ENCODE data around the gene IPPK. TPM values are rescaled to one million over a fixed set of nuclear protein-coding genes. Genes with fewer than 3 reads are reported as not detected.

IPPK gene
- total RNA-seq, 3 donors from 2014 or later, result 6.8 to 9.0 (median 7.7) TPM

DNA sequence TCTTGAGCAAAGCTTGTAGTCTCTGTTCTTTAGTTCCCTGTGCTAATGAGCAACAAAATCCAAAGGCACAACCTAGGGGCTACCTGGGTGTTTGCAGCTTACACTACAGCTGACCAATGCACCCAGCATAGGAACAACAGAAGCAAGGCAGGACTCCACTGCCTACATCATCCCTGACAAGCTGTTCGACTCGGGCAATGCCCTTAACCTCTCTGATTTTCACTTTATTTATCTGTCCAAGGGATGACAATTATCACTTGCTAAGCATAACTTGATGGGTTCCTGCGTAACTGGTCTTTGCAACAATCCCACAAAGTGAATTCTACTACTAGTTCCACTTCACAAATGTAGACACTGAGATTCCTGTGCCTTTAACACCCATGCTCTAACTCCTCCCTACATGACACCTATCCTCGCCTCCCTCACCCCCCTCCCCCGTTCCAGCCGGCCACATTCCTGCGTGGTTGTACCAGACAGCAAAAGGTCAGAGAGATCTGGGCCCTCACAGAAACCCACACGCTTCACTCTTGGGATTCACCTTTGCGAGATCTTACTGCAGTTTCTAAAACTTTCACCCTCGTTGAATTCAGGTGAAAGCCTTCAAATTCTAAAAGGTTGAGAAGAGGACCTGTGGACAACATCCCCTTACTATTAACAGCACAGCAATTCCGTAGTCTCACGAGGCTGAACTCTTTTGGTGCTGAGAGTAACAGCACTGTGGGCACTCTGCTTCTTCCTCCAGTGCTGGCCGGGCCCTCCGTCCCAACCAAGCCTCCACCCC lies 995 bp downstream of the IPPK start:
- peak; percentile 37 for ATAC-seq
- Histone ChIP-seq H3K9me3 (no peaks in the 10 kb centered on the region), H3K4me3 (peak overlapping the region; percentile 73), H3K36me3 (ENCODE audit: low read depth) (no peaks in the 10 kb centered on the region), H3K4me1 (ENCODE audit: low read depth) (peaks cover 18% of the 10 kb centered on the region)
- DNase-seq, result peak in 2 of 3 donors; percentile 40 to 54
- intact Hi-C loops (cut with DNase I, micrococcal nuclease), result no loop called here
- TF ChIP-seq CTCF (IDR thresholded peaks at IDR 0.05), result no peak

DNA sequence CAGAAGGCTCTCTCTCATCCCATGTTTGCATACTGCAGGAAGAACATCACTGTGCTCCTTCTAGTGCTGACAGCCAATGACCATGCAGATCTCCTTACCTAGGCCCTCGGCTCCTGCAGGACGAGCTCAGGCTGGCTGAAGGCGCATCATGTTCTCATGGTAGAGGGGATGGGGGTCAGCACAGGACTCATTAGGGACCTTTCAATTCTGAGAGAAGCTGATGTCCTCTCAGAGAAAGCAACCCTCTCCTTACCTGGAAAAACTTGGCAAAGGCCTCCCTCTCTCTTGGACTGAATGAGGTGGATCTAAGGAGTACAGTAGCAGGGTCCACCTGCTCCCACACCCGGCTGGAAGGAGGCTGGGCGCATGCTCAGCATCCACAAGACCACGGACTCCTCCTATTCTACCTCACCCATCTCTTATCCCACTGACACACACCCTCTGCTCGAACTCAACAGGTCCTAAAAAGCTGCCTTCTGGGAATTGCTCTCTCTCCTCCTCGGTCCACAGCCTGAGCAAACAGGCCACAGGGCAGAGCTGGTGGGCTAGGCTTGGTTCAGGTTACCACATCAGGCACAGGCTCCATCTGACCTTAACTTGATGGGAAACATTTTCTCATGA lies 2.9 kb downstream of the IPPK start:
- DNase-seq (no peak), ATAC-seq (no peak)
- Histone ChIP-seq H3K4me3 (no peak overlapping the region), H3K9me3 (no peaks in the 10 kb centered on the region), H3K36me3 (ENCODE audit: low read depth) (no peaks in the 10 kb centered on the region), H3K4me1 (ENCODE audit: low read depth) (peaks cover 18% of the 10 kb centered on the region)
- TF ChIP-seq CTCF (IDR thresholded peaks at IDR 0.05), result no peak
- intact Hi-C loops (cut with DNase I, micrococcal nuclease), result no loop called here

GRCh38 chr9:92666236-92666635 lies 3.7 kb downstream of the IPPK start:
- no peak for DNase-seq
- Histone ChIP-seq H3K36me3 (ENCODE audit: low read depth) (no peaks in the 10 kb centered on the region), H3K4me1 (ENCODE audit: low read depth) (peaks cover 14% of the 10 kb centered on the region), H3K4me3 (no peak overlapping the region), H3K9me3 (no peaks in the 10 kb centered on the region)
- intact Hi-C loops (cut with DNase I, micrococcal nuclease), result no loop called here
- no peak for ATAC-seq
- no peak for TF ChIP-seq CTCF (IDR thresholded peaks at IDR 0.05)

DNA sequence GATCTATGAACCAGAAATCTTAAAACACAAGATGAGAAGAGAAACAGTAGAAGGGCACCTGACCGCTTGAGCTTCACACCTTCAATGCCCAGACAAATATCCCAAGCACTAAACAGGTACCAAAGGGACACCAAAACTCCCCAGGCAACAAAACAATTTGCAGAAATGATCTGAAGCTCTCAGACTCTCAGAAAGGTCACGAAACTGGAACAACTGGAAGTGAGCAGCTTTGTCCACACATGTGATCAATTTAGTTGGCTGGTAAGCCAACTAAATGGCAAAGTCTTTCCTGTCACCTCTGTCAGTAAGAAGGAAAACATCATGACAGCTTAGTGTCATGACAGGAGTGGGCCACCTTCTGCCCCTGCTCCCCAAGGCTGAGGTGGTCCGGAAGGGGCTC lies 4.1 kb downstream of the IPPK start:
- Histone ChIP-seq H3K9me3 (no peaks in the 10 kb centered on the region), H3K4me3 (no peak overlapping the region), H3K36me3 (ENCODE audit: low read depth) (no peaks in the 10 kb centered on the region), H3K4me1 (ENCODE audit: low read depth) (peaks cover 10% of the 10 kb centered on the region)
- intact Hi-C loops (cut with DNase I, micrococcal nuclease), result no loop called here
- TF ChIP-seq CTCF (IDR thresholded peaks at IDR 0.05), result no peak
- DNase-seq, result no peak
- no peak for ATAC-seq

DNA sequence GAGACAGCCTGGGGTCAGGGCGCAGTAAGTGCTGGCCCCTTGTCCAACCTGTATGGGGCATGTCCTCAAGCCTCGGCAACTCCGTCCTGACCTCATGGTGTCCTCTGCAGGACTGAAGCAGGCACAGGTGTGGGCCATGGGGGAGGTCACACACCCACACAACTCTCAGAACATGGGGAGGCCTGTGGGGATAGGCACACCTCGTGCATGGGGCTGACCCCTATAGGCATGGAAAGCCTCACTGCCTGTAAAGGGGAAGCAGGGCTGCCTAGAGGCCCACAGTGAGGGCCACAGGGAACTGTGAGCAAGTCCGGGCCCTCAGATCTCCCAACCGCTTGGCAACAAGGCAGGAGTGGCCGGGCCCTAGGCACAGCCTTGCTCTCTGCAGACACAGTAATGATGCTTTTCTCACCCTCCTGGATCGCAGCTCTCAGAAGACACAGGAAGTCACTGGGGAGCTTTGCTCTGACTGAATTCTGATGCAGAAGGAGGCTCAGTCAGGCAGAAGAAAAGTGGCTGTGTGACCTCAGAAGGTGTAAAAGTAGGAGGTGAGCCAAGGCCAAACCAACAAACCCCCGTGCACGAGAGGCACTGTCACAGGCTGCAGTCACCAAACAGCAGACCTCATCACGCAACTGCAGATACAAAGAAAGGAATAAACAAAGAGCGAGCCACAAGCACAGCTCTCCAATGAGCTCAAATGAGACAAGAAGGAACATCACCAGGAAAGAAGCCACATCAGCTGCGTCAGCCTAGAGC lies 5.4 kb downstream of the IPPK start:
- H3K36me3 ChIP-seq (ENCODE audit: low read depth), result no peaks in the 10 kb centered on the region
- H3K9me3 ChIP-seq, result no peaks in the 10 kb centered on the region
- ATAC-seq (no peak), DNase-seq (no peak)
- peaks cover 9% of the 10 kb centered on the region for H3K4me1 ChIP-seq (ENCODE audit: low read depth)
- no peak for TF ChIP-seq CTCF (IDR thresholded peaks at IDR 0.05)
- H3K4me3 ChIP-seq, result no peak overlapping the region
- intact Hi-C loops (cut with DNase I, micrococcal nuclease), result no loop called here
